ENCODE data around the gene DPP3.

DNA sequence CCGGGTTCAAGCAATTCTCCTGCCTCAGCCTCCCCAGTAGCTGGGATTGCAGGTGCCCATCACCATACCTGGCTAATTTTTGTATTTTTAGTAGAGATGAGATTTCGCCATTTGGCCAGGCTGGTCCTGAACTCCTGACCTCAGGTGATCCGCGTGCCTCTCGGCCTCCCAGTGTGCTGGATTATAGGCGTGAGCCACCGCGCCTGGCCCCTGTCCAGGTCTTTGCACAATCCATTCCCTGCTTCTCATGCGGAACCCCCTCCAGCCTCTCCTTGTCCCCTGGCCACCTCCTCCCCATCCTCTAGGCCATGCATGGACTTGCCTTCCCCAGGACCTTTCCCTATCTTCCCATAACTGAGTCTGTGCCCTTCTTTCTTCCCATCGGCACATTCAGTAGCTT, 8.7 kb downstream of the DPP3 start:
- TF ChIP-seq CTCF (conservative IDR thresholded peaks at IDR 0.05; ENCODE audit: low read depth, low read length) (no peak), EZH2 (IDR thresholded peaks at IDR 0.05; ENCODE audit: borderline replicate concordance, low read depth, low read length, poor library complexity, severe bottlenecking) (no peak)
